GM21723 (cell line): Measurements from ENCODE around the gene PXDN.
"Not testable (repeated sequence)": the region's sequence is repeated elsewhere in the genome, so short reads cannot be mapped to it uniquely, and the experiment has no call there.

Experiments used
- ATAC-seq: cut with Tn5 transposase; IDR thresholded peaks from one replicate; pipeline ENCODE4 v1.9.1; 2021; ENCODE audit warnings: mild to moderate bottlenecking, moderate library complexity; ENCODE audit not compliant: unreplicated experiment

PXDN gene

GRCh38 chr2:1708476-1709334 lies 35.6 kb downstream of the PXDN start:
- ATAC-seq, result no peak

DNA sequence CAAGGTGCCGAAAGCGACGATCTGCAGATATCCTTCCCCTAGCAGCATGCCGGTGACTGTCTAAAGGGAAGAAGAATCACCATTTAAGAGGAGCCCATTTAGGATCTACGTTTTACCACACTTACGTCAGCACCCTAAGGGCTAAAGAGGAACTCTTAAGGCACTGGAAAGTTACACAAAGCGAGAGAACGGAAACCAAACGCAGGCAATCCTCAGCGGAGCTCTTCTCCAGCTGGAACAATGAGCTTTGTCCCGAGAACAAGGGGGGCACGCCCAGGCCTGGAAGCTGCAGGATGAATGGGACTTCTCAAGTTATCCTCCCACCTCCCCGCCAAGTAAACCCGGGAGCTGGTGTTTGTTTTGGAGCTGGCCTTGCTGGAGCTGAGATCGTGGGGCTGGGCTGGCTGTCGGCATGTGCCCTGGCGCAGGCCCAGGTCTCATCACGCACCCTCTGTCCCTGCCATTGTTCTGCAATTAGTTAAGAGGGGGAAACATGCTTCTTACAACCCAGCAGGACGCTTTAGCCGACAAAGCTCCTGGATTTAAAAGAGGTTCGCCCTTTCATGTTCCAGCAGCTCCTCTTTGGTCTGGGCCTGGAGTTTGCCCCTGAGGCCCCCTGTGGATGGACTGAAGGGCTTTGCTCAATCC lies 36.4 kb downstream of the PXDN start:
- ATAC-seq, result no peak

DNA sequence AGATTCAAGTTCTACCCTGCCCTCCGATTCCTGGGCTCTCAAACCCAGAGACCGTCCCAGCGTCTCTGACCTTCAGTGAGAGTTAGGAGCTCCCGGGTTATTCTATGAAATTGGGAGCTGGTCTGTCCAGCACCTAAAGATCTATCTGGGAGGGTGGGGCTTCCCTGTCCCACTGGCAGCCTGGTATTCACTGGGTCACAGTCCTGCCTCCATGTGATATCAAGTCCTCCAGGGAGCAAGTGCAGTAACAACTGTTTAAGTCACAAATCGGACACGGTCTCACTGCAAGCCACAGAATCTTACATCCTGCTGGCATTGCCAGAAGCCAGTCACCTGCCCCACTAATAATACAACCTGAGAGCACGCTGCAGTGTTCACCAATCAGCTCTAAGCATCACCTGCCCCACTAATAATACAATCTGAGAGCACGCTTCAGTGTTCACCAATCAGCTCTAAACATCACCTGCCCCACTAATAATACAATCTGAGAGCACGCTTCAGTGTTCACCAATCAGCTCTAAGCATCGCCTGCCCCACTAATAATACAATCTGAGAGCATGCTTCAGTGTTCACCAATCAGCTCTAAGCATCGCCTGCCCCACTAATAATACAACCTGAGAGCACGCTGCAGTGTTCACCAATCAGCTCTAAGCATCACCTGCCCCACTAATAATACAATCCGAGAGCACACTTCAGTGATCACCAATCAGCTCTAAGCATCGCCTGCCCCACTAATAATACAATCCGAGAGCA lies 38.0 kb downstream of the PXDN start:
- not testable (repeated sequence) for ATAC-seq

DNA sequence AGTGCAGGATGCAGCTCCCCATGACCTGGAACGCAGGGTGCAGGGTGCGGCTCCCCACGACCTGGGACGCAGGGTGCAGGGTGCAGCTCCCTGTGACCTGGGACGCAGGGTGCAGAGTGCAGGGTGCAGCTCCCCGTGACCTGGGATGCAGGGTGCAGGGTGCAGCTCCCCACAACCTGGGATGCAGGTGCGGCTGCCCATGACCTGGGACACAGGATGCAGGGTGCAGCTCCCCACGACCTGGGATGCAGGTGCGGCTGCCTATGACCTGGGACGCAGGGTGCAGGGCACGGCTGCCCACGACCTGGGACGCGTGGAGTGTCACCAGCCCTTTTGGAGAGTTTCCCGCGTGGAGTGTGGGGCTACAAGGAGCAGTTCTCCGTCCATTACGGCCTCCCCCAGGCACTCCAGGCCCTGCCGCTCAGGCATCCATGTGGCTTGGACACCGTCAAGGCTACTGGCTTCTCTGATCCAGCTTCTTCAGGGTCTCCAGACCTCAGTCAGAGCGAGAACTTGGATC lies 38.7 kb downstream of the PXDN start:
- ATAC-seq, result no peak

- ATAC-seq, result no peak
Measured at GRCh38 chr2:1704631-1705556, 39.4 kb downstream of the PXDN start.

- no peak for ATAC-seq
Measured at GRCh38 chr2:1702186-1702565, 42.1 kb downstream of the PXDN start.

- ATAC-seq, result no peak
Measured at GRCh38 chr2:1701556-1702185, 42.6 kb downstream of the PXDN start.

GRCh38 chr2:1701020-1701419 lies 43.3 kb downstream of the PXDN start:
- ATAC-seq, result no peak

- not testable (repeated sequence) for ATAC-seq
Measured at GRCh38 chr2:1700427-1700826, 43.9 kb downstream of the PXDN start.

DNA sequence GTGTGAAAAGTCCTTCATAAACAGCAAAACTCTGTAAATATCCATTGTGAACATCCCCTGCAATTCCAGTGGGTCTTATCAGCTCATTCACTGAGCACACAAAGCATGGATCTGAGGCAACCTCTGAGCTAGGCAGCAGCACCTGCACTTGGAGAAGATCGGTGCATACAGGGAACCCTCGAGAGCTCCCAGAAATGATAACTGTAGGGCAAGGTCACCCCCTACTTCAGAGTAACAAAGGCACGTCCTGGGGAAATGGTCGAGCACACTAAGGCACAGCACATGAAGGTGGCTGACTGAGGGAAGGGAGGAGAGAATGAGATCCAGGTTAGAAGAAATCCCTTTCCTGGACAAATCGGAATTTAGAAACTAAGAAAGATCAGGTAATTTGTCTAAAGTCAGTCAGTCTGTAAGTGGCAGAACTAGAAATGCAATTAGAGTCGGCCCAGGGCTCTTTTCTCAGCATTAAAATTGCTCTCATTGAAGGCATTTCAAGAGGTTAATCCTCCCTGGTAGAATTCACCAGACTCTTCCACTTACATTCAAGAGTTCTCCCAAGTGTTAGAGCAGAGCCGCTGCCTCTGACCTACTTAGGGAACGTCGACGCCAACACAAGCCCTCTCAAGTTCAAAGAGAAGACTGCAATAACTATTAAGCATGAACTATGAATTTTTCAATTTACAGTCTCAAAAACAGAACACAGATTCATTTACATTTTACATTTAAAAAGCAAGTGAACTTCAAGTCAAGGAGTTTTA lies 45.9 kb downstream of the PXDN start:
- ATAC-seq, result no peak

DNA sequence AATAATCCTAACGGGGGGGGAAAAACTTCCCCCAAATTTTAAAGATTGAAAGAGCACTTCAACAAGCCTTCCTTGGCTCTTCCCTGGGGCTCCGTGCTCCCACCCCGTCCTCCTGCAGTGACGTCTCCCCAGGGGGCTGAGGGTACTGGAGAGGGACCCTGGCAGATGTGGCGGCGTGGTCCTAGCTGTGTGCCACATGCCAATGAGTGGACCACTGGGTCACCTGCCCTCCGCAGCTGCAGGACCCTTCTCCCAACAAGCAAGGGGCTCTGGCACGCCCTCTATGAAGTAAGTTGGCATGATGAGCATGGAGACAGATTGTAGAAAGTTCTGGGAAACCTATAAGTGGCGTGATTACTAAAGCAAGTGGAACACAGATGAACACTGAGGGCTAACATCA lies 46.7 kb downstream of the PXDN start:
- no peak for ATAC-seq

DNA sequence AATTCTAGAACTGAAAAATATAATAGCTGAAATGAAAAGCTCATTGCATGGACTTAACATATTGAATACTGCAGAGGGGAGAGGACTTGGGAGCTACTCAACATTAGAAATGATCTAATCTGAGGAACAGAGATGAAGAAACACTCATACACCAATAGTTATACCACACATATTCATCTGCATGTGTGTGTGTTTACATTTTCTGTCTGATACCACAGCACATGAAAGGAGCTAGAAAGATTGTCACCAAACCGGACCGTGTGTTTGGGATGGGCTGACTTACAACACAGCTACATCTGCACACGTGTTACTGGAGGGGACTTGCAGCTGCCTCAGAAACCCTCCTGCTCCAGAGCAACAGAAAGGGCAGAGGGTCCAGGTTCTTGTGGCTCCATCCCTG lies 47.8 kb downstream of the PXDN start:
- no peak for ATAC-seq

- no peak for ATAC-seq
Measured at GRCh38 chr2:1694371-1695271, 49.7 kb downstream of the PXDN start.

- no peak for ATAC-seq
Measured at GRCh38 chr2:1693723-1694122, 50.6 kb downstream of the PXDN start.

DNA sequence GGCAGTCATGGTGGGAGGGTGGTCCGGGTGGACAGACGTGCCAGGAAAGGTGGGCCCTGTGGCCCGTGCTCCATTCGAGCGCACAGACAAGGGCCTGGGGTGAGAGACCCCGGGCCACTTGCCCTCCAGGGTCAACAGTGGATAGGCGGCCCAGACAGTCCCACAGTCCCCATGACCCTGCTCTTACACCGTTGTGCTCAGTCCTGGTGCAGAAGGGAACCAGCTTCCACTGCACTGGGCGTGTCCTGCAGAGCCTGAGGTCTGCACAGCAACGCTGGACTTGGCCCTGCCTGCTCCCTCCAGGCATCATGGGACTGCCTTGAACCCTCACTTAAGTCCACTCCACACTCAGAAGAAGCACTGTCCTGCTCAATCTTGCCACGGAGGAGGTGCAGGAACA lies 52.0 kb downstream of the PXDN start:
- no peak for ATAC-seq

GRCh38 chr2:1691366-1691765 lies 52.9 kb downstream of the PXDN start:
- no peak for ATAC-seq

DNA sequence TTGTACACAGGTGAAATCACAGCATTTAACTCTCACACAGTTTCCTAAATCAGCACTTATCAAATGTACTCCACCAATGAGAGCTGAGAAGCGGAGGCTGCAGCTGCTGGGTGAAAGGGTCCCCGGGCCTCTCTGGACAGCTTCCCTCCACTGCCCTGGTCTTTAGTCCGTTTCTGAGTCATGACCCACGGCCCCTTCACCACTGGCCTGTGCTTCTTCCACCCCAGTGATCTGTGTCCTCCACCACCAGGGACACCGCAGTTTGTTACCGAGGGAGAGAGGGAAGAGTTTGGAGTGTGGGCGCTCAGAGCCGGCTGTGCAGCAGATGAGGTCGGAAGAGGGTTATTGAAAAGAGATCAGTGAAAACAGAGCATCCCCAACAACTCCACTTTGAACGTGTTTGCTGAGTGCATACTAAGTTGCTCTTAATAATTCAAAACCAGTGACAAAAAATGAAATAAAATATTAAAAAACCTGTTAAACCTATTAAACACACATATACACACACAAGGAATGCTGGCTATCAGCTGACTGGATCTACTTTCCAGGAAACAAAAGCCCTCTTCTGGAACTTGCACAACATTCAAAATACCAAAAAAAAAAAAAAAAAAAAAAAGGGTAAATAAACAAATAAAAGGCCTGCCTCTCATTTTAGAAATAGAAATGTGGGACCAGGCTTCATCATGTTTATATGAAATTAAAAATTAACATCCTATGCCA lies 54.1 kb downstream of the PXDN start:
- ATAC-seq, result no peak

- ATAC-seq, result no peak
Measured at GRCh38 chr2:1688859-1689258, 55.5 kb downstream of the PXDN start.
